Heart left ventricle (tissue), 13 donors: Measurements from ENCODE around the gene TLCD5.

Source experiments
- CTCF ChIP-seq, 12 donors: fragments of 200-600 bp; sonication (generic) in 4 of 12; IDR thresholded peaks; one replicate each; pipeline versions ENCODE4 v1.5.0 to v1.8.0; 2018 to 2022; ENCODE audit warnings: antibody characterized with exemption in 12 of 12, mild to moderate bottlenecking in 5 of 12
- POLR2A ChIP-seq, 2 donors: fragments of 450-650 bp; IDR thresholded peaks; one replicate each; pipeline ENCODE4 v1.6.1; 2017; ENCODE audit warnings: antibody characterized with exemption in 2 of 2, mild to moderate bottlenecking in 2 of 2, moderate library complexity in 2 of 2
- donor health status: ischemic (EF 13 %, LVEDD 7.1; RV severe dilation, severe dysfunction).
- donor health status: DM: no; HTN: yes; CAD: no.
- donor health status: DM: no; HTN: no; CAD: no.
- donor health status: ischemic (EF 25% LVEDD 6.9; RV normal size, moderate dysfunction).
- donor health status: ischemic (EF 25% LVEDD 5.7; RV mildly dilated, moderate dysfunction).
- donor health status: ischemic (EF 35%, LVEDD 5.7; RV mildly dilated, moderate dysfunction).
- donor health status: nonischemic (EF 11% LVEDD 7.7; RV severe dilation, severe dysfunction).
- donor health status: DM: yes; HTN: yes; CAD: no.
- donor health status: PGD.
- donor health status: ischemic (EF 29% LVEDD 5.4; RV normal size, mild dysfunction).
- donor health status: nonischemic (EF 23%, LVEDD 6.1; RV moderate dilation, normal function).

GRCh38 chr11:120324932-120325810, at the start of gene TLCD5:
- peak in 1 of 2 donors; percentile 85 for TF ChIP-seq POLR2A (IDR thresholded peaks at IDR 0.05)
- TF ChIP-seq CTCF (IDR thresholded peaks at IDR 0.05), result peak in 4 of 12 donors; percentile 8 to 37 (median 28)
